ENCODE results near the gene JOSD1. TPM values are rescaled to one million over a fixed set of nuclear protein-coding genes. Genes with fewer than 3 reads are reported as not detected.
"Not testable (repeated sequence)": the region's sequence is repeated elsewhere in the genome, so short reads cannot be mapped to it uniquely, and the experiment has no call there.

JOSD1 gene
- total RNA-seq, 1 experiment from 2014 or later = 84.9 TPM

DNA sequence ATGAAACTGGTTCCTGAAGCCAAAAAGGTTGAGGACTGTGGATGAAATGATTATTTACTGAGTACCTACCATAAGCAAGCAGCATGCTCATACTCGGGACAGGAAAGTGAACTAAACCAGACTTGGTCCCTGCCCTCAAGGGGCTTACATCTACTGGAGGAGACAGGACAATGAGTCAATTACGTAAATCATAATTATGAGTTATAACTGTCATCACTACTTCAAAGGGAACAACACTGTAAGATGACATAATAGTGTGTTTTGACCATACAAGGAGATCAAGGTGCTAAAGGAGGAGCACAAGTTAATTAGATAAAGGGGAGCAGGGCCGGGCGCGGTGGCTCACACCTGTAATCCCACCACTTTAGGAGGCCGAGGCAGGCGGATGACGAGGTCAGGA is 47.0 kb downstream of the JOSD1 start:
- BruUV-seq (replicated peaks) = no TSS peak
- no peaks in the 10 kb centered on the region for H3K4me1 Mint-ChIP-seq (ENCODE audit: insufficient read depth, unreplicated experiment)
- no peak overlapping the region for H3K4me3 Mint-ChIP-seq (ENCODE audit: unreplicated experiment)
- peaks cover 15% of the 10 kb centered on the region for H3K36me3 Mint-ChIP-seq (ENCODE audit: insufficient read depth, unreplicated experiment)
- ChIA-PET POLR2A (no interaction called here), CTCF (interaction anchor here (0.6 kb wide), 1 partner anchor 24 kb away, joined by 4 read pairs; no protein-coding TSS in a partner anchor)
- no peaks in the 10 kb centered on the region for H3K9me3 Mint-ChIP-seq (ENCODE audit: unreplicated experiment)
- no peak overlapping the region for H3K27ac Mint-ChIP-seq (ENCODE audit: low read depth, unreplicated experiment)
- intact Hi-C loops (cut with micrococcal nuclease) = loop anchor here (10.0 kb wide), 1 partner anchor 149 kb away; the partner anchor contains the start of gene DDX17
- TF ChIP-seq, protein P1, sequence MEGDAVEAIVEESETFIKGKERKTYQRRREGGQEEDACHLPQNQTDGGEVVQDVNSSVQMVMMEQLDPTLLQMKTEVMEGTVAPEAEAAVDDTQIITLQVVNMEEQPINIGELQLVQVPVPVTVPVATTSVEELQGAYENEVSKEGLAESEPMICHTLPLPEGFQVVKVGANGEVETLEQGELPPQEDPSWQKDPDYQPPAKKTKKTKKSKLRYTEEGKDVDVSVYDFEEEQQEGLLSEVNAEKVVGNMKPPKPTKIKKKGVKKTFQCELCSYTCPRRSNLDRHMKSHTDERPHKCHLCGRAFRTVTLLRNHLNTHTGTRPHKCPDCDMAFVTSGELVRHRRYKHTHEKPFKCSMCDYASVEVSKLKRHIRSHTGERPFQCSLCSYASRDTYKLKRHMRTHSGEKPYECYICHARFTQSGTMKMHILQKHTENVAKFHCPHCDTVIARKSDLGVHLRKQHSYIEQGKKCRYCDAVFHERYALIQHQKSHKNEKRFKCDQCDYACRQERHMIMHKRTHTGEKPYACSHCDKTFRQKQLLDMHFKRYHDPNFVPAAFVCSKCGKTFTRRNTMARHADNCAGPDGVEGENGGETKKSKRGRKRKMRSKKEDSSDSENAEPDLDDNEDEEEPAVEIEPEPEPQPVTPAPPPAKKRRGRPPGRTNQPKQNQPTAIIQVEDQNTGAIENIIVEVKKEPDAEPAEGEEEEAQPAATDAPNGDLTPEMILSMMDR (IDR thresholded peaks at IDR 0.05; ENCODE audit: unreplicated experiment) = no peak
- H3K27me3 Mint-ChIP-seq (ENCODE audit: insufficient read depth, unreplicated experiment) = no peaks in the 10 kb centered on the region
- DNase-seq (ENCODE audit: unreplicated experiment) = no peak

- intact Hi-C loops (cut with micrococcal nuclease) = loop anchor here (10.0 kb wide), 1 partner anchor 148 kb away; the partner anchor contains the start of gene DDX17
- H3K9me3 Mint-ChIP-seq (ENCODE audit: unreplicated experiment) = no peaks in the 10 kb centered on the region
- no peak for DNase-seq (ENCODE audit: unreplicated experiment)
- no peak overlapping the region for H3K4me3 Mint-ChIP-seq (ENCODE audit: unreplicated experiment)
- H3K4me1 Mint-ChIP-seq (ENCODE audit: insufficient read depth, unreplicated experiment) = no peaks in the 10 kb centered on the region
- ChIA-PET CTCF (interaction anchor here (0.6 kb wide), 1 partner anchor 117 kb away, joined by 3 read pairs; no protein-coding TSS in a partner anchor), POLR2A (interaction anchor here (0.5 to 1.3 kb wide), 3 partner anchors 29 to 150 kb away, joined by 3 to 5 read pairs (median 3); partner anchors contain the start of gene TOMM22)
- H3K27me3 Mint-ChIP-seq (ENCODE audit: insufficient read depth, unreplicated experiment) = no peaks in the 10 kb centered on the region
- H3K36me3 Mint-ChIP-seq (ENCODE audit: insufficient read depth, unreplicated experiment) = peaks cover 15% of the 10 kb centered on the region
- TF ChIP-seq, protein P1 (IDR thresholded peaks at IDR 0.05; ENCODE audit: unreplicated experiment) = no peak
- H3K27ac Mint-ChIP-seq (ENCODE audit: low read depth, unreplicated experiment) = no peak overlapping the region
- BruUV-seq (replicated peaks) = no TSS peak
These were observed 47.9 kb downstream of the JOSD1 start for GRCh38 chr22:38652859-38653258.

GRCh38 chr22:38649841-38650522 is 50.8 kb downstream of the JOSD1 start:
- no peak for DNase-seq (ENCODE audit: unreplicated experiment)

DNA sequence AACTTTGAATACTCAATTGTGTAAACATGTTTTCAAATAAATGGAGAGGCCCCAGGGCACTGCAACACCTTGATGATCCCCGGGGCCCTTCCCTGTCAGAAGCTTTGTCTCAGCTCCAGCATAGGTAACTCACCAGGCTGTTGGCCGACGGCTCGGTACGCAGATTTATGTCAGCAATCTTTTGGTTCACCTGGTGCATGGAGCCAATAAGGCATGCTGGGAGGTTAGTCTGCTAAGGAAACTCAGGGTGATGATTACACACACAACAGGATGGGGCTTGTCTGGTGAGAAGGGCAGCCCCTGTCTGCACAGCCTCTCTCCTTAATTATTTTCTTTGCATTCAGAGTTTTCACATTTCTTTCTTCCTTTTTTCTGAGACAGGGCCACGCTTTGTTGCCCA is 55.3 kb downstream of the JOSD1 start:
- no peaks in the 10 kb centered on the region for H3K4me1 Mint-ChIP-seq (ENCODE audit: insufficient read depth, unreplicated experiment)
- DNase-seq (ENCODE audit: unreplicated experiment) = no peak
- intact Hi-C loops (cut with micrococcal nuclease) = no loop called here
- CTCF ChIA-PET = interaction anchor here (0.5 to 0.6 kb wide), 2 partner anchors 94 to 453 kb away, joined by 3 to 4 read pairs; no protein-coding TSS in a partner anchor
- H3K27me3 Mint-ChIP-seq (ENCODE audit: insufficient read depth, unreplicated experiment) = no peaks in the 10 kb centered on the region
- no peak overlapping the region for H3K27ac Mint-ChIP-seq (ENCODE audit: low read depth, unreplicated experiment)
- no peak overlapping the region for H3K4me3 Mint-ChIP-seq (ENCODE audit: unreplicated experiment)
- H3K36me3 Mint-ChIP-seq (ENCODE audit: insufficient read depth, unreplicated experiment) = peaks cover 26% of the 10 kb centered on the region
- no peaks in the 10 kb centered on the region for H3K9me3 Mint-ChIP-seq (ENCODE audit: unreplicated experiment)
- no TSS peak for BruUV-seq (replicated peaks)
- TF ChIP-seq, protein P1 (IDR thresholded peaks at IDR 0.05; ENCODE audit: unreplicated experiment) = no peak
- POLR2A ChIA-PET = interaction anchor here (0.7 to 1.0 kb wide), 2 partner anchors 9 to 37 kb away, joined by 3 to 4 read pairs; partner anchors contain the start of gene TOMM22

More at GRCh38 chr22:38649841-38650522, 50.8 kb downstream of the JOSD1 start:
- no peak overlapping the region for H3K4me3 Mint-ChIP-seq (ENCODE audit: unreplicated experiment)
- POLR2A ChIA-PET = no interaction called here
- H3K27ac Mint-ChIP-seq (ENCODE audit: low read depth, unreplicated experiment) = no peak overlapping the region
- peaks cover 16% of the 10 kb centered on the region for H3K36me3 Mint-ChIP-seq (ENCODE audit: insufficient read depth, unreplicated experiment)
- TF ChIP-seq, protein P1 (IDR thresholded peaks at IDR 0.05; ENCODE audit: unreplicated experiment) = no peak
- H3K27me3 Mint-ChIP-seq (ENCODE audit: insufficient read depth, unreplicated experiment) = no peaks in the 10 kb centered on the region
- BruUV-seq (replicated peaks) = no TSS peak
- intact Hi-C loops (cut with micrococcal nuclease) = loop anchor here (10.0 kb wide), 1 partner anchor 145 kb away; the partner anchor contains the start of gene DDX17
- CTCF ChIA-PET = interaction anchor here (0.6 kb wide), 1 partner anchor 32 kb away, joined by 3 read pairs; the partner anchor contains the start of gene TOMM22
- no peaks in the 10 kb centered on the region for H3K4me1 Mint-ChIP-seq (ENCODE audit: insufficient read depth, unreplicated experiment)
- H3K9me3 Mint-ChIP-seq (ENCODE audit: unreplicated experiment) = no peaks in the 10 kb centered on the region

DNA sequence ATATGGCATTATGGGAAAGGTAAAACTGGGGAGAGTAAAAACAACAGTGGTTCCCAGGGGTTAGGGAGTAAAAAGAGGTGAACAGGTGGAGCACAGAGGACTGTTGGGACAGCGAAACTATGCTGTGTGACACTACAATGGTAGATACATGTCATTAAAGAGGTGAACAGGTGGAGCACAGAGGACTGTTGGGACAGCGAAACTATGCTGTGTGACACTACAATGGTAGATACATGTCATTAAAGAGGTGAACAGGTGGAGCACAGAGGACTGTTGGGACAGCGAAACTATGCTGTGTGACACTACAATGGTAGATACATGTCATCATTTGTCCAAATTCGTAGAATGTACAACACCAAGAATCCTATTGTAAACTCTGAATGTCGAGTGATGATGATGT is 56.5 kb downstream of the JOSD1 start:
- H3K27ac Mint-ChIP-seq (ENCODE audit: low read depth, unreplicated experiment); CTCF ChIA-PET; H3K9me3 Mint-ChIP-seq (ENCODE audit: unreplicated experiment); DNase-seq (ENCODE audit: unreplicated experiment); H3K27me3 Mint-ChIP-seq (ENCODE audit: insufficient read depth, unreplicated experiment); H3K4me1 Mint-ChIP-seq (ENCODE audit: insufficient read depth, unreplicated experiment); H3K4me3 Mint-ChIP-seq (ENCODE audit: unreplicated experiment); intact Hi-C loops (cut with micrococcal nuclease); BruUV-seq (replicated peaks); POLR2A ChIA-PET: not testable (repeated sequence)
- peaks cover 16% of the 10 kb centered on the region for H3K36me3 Mint-ChIP-seq (ENCODE audit: insufficient read depth, unreplicated experiment)

Measured in MCF 10A (cell line).